ENCODE data around the gene PSMA6.

- TF ChIP-seq EP300 (IDR thresholded peaks at IDR 0.05) (no peak), POLR2AphosphoS5 (IDR thresholded peaks at IDR 0.05) (no peak)
These were observed 41.1 kb downstream of the PSMA6 start for GRCh38 chr14:35333264-35333730.

Measured in gastroesophageal sphincter (tissue), 2 donors.